HG03558 (cell line): Measurements from ENCODE around the gene KRTAP3-1.
"Not testable (repeated sequence)": the region's sequence is repeated elsewhere in the genome, so short reads cannot be mapped to it uniquely, and the experiment has no call there.

Experiments
- ATAC-seq: cut with Tn5 transposase; IDR thresholded peaks from one replicate; pipeline ENCODE4 v1.9.1; 2021; ENCODE audit warnings: moderate number of reproducible peaks; ENCODE audit not compliant: unreplicated experiment; ENCODE audit errors: extremely low read depth

The KRTAP3-1 gene

DNA sequence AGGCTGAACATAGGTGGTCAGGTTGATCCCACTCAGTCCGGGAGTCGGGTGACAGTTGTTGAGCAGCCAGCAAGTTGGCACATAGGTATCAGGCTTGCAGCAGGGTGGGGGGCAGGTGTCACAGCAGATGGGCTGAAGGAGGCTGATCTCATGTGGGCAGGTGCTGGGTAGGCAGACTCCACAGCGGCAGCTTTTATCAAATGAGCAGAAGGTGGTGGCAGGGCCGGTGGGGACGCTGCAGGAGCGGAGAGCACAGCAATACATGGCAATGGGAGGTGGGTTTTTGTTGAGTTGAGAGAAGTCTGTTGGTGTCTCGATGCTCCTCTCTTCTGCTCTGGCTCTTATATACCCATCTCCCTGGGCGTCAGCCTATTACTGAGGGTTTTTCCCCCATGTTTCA, at the start of gene KRTAP3-1:
Gene KRTAP3-1, minus strand, starts transcription at position 318 of the 400 bp plus-strand sequence. Its CDS starts 54 bp downstream, at position 264.
- ATAC-seq, result no peak

DNA sequence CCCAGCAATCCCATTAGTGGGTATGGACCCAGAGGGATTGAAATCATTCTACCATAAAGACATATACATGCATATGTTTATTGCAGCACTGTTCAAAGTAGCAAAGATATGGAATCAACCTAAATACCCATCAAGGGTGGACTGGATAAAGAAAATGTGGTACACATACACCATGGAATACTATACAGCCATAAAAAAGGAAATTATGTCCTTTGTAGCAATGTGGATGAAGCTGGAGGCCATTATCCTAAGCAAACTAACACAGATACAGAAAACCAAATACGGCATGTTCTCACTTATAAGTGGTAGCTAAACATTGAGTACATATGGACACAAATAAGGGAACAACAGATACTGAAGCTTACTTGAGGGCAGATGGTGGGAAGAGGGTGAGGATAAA, 48.6 kb upstream of the KRTAP3-1 start:
- ATAC-seq, result no peak

DNA sequence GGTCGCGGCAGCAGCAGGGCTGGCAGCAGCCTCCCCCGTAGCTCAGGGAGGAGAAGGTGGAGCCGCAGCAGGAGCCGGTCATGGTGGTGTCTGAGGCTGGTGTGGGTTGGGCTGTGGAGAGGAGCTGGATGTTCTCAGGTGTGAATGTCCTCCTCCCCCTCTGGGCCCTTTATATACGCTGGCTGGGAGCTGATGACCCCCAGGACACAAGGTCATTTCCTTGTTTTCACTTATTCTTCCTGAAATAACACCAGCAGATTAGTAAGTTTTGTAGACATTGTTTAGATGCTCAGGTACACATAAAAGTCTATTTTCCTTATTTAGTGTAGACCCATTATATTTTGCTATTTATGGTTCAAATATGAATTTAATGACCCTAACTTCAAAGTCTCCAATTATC, 46.2 kb upstream of the KRTAP3-1 start, which contains the start of gene KRTAP2-2:
Gene KRTAP2-2, minus strand, starts transcription at position 101 of the 400 bp plus-strand sequence. Its CDS starts 19 bp downstream, at position 82.
- not testable (repeated sequence) for ATAC-seq

DNA sequence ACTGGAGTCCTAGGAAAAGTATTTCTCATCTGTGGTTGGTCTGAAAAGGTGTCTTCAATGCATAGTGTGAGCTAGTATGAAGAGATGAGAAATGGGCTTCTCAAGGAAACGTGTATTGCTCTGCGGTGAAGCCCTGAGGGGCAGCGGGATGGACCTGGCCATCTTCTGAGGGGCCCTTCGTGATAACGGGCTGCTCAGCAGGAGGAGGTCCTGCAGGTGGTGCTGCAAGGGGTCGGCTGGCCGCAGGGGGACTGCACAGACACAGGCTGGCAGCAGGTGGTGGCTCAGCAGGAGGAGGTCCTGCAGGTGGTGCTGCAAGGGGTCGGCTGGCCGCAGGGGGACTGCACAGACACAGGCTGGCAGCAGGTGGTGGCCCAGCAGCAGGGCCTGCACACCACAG, 45.6 kb upstream of the KRTAP3-1 start:
- not testable (repeated sequence) for ATAC-seq

DNA sequence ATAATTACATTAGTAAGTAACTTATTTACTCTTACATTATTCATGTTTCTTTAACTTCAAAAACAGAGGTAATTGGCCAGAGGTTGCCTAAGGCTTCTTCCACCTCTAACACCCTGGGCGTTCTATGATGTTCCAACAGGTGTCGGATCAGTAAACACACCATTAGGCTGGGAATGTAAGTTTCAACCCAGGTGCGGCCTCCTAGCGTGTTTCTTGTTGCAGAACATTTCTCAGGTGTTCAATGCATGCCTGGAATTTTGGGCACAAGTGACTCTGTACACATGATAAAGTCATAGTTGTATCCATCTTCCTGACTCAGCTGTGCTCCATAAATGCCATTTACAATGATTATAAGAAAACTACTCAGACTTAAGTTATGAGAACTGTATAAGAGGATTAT, 45.1 kb upstream of the KRTAP3-1 start:
- no peak for ATAC-seq

DNA sequence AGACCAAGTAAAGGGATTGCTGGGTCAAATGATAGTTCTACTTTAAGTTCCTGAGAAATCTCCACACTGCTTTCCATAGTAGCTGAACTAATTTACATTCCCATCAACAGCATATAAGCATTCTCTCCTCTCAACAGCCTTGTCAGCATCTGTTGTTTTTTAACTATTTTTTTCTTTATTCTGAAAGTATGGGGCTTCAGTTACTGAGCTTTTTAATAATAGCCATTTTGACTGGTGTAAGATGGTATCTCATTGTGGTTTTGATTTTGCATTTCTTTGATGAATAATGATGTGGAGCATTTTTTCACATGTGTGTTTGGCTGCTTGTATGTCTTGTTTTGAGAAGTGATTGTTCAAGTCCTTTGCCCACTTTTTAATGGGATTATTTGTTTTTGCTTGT, 43.6 kb upstream of the KRTAP3-1 start:
- ATAC-seq, result no peak

DNA sequence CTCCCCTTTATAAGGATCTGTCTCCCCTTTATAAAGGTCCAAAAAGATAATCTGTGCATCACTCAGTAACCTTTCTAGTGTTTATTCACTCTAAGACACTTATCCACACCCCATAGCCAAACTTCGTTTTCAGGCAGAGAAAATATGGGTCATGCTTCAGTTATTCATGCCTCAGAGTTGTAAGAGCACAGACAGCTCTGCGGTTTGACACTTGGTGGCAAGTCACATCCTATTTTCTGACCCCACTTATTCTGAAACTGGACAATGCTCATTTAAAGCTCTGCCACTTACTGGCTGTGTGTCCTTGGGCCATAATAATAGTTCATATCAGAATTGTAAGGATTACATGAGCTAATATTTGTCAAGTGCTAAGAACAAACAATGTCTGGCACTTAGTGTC, 40.2 kb upstream of the KRTAP3-1 start:
- no peak for ATAC-seq

DNA sequence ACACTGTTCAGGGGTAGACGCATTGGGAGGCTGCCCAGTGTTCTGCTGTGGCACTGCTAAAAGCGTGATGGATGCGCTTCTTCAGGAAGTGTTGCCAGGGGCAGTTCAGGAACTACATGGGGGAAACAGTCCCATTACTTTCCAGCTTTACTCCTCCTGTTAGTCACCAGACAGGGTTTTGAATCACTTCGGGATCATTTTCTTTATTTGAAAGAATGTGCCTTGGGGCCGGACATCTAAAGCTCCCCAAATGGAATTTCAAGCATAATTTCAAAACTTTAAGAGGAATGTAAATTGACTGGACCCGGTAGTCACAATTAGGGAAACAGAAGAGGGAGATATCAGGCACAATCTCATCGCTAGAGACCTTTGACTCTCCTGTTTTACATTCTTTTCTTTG, 39.5 kb upstream of the KRTAP3-1 start:
- no peak for ATAC-seq

DNA sequence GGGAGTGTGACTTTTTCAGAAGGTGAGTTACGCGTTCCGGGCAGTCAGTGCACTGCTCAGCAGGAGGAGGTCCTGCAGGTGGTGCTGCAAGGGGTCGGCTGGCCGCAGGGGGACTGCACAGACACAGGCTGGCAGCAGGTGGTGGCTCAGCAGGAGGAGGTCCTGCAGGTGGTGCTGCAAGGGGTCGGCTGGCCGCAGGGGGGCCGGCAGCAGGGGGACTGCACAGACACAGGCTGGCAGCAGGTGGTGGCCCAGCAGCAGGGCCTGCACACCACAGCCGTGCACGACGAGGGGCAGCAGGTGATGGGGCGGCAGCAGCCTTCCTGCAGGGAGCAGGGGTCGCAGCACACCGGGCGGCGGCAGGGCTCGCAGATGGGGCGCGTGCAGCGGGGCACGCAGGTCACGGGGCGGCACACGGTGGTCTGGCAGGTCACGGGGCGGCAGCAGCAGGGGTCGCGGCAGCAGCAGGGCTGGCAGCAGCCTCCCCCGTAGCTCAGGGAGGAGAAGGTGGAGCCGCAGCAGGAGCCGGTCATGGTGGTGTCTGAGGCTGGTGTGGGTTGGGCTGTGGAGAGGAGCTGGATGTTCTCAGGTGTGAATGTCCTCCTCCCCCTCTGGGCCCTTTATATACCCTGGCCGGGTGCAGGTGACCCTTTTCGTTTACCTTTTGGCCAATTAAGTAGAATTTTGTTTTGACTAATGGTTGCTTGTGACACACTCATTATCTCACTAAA, 38.0 kb upstream of the KRTAP3-1 start, which contains the start of gene KRTAP2-1:
Gene KRTAP2-1, minus strand, starts transcription at position 582 of the 731 bp plus-strand sequence. Its CDS starts 49 bp downstream, at position 533.
- ATAC-seq, result not testable (repeated sequence)

DNA sequence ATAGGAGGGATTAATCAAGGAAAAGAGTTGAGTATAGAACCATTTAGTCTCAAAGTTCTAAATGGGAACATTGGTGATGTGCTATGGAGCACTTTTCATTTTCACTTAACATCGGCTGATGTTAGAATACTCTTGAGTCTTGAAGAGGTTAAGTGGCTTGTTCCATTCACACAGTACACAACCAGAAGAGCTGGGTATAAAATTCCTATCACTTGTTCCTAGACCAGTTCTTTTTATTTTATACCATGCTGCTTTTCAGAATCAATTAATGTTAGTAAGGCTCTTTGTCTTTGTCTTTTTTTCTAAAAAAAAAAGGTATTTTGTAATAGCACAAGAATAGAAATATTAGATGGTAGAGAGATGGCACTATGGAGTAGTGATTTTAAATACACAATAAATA, 34.0 kb upstream of the KRTAP3-1 start:
- no peak for ATAC-seq

DNA sequence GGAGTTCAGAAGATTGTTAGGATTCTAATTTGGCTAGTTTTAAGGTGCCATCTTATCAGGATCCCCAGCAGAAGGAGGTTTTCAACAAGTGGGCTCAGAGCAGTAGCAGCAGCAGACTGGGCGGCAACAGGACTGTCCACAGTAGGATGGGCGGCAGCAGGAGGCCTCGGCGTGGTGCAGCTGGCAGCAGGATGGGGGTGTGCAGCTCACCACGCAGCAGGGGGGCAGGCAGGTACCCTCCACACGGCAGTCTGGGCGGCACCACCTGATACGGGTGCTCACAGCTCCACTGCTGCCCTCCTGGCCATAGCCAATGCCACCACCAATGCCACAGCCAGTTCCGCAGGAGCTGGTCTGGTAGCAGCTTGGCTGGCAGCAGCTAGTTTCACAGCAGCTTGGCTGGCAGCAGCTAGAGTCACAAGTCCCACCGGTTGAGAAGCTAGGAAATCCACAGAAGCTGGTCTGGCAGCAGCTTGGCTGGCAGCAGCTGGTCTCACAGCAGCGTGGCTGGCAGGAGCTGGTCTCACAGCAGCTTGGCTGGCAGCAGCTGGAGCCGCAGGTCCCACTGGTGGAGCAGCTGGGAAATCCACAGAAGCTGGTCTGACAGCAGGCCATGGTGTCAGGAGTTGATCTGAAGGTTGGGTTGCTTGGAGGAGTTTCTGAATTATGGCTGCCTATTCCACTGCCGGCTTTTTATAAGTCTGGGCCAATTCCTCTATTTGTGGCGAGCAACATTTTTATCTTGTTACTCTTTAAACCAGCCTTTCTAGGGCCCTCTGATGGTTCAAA, 32.0 kb upstream of the KRTAP3-1 start, which contains the start of gene KRTAP1-1:
Gene KRTAP1-1, minus strand, starts transcription at position 668 of the 789 bp plus-strand sequence. Its CDS starts 53 bp downstream, at position 615.
- ATAC-seq, result not testable (repeated sequence)

DNA sequence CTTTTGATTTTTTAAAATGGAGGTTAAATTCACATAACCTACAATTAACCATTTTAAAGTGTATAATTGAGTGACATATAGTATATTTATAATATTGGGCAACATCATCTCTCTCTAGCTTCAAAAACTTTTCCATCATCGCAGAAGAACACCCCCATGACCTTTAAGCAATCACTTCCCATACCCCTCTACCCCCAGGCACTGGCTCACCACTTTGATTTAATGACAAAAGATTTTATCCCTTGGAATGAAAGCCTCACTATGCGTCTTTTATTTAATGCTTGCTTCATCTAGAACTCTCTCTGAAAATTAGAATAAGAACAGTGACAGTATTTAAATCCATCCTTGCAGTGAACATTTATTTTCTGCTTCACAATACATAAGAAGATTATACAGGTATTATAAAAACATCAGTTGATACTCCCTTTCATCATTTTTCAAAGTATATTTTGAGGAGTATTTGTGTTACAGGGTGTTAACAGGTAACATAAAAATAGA, 29.0 kb upstream of the KRTAP3-1 start:
- ATAC-seq, result no peak

DNA sequence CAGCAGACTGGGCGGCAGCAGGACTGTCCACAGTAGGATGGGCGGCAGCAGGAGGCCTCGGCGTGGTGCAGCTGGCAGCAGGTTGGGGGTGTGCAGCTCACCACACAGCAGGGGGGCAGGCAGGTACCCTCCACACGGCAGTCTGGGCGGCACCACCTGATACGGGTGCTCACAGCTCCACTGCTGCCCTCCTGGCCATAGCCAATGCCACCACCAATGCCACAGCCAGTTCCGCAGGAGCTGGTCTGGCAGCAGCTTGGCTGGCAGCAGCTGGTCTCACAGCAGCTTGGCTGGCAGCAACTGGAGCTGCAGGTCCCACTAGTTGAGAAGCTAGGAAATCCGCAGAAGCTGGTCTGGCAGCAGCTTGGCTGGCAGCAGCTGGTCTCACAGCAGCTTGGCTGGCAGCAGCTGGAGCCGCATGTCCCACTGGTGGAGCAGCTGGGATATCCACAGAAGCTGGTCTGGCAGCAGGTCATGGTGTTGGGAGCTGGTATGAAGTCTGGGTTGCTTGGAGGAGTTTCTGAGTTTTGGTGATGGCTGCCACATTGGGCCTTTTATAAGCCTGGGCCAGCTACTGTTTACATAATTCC, 25.5 kb upstream of the KRTAP3-1 start, which contains the start of gene KRTAP1-3:
Gene KRTAP1-3, minus strand, starts transcription at position 529 of the 590 bp plus-strand sequence. Its CDS starts 53 bp downstream, at position 476.
- not testable (repeated sequence) for ATAC-seq

DNA sequence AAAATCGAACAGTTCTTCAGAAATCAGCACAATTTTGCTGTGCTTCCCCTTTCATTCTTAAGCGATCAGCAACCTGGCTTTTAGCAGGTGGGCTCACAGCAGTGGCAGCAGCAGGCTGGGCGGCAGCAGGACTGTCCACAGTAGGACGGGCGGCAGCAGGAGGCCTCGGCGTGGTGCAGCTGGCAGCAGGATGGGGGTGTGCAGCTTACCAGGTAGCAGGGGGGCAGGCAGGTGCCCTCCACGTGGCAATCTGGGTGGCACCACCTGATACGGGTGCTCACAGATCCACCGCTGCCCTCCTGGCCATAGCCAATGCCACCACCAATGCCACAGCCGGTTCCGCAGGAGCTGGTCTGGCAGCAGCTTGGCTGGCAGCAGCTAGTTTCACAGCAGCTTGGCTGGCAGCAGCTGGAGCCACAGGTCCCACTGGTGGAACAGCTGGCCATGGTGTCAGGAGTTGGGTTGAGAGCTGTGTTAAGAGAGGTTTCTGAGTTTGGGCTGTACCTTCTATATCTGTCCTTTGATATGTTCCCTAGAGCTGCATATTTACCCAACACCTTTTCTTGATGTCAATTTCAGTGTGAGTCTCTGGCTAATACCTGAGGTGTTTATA, 20.8 kb upstream of the KRTAP3-1 start, which contains the start of gene KRTAP1-4:
Gene KRTAP1-4, minus strand, starts transcription at position 563 of the 613 bp plus-strand sequence. Its CDS starts 117 bp downstream, at position 446.
- ATAC-seq, result no peak

DNA sequence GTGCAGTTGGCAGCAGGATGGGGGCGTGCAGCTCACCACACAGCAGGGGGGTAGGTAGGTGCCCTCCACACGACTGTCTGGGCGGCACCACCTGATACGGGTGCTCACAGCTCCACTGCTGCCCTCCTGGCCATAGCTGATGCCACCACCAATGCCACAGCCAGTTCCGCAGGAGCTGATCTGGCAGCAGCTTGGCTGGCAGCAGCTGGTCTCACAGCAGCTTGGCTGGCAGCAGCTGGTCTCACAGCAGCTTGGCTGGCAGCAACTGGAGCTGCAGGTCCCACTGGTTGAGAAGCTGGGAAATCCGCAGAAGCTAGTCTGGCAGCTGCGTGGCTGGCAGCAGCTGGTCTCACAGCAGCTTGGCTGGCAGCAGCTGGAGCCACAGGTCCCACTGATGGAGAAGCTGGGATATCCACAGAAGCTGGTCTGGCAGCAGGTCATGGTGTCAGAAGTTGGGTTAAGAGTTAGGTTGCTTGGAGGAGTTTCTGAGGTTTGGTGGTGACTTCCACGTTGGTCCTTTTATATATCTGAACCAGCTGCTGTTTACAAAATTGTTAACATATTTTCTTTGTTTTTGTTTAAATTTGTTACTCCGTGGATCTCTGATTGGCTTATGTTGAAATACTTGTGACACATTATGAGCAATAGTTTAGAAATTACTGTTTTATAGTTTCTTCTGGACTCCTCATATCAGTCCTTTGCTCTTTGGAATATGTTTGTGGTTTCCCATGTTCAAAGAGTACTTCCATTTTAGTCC, 18.0 kb upstream of the KRTAP3-1 start, which contains the start of gene KRTAP1-5:
Gene KRTAP1-5, minus strand, starts transcription at position 494 of the 757 bp plus-strand sequence. Its CDS starts 53 bp downstream, at position 441.
- ATAC-seq, result no peak

DNA sequence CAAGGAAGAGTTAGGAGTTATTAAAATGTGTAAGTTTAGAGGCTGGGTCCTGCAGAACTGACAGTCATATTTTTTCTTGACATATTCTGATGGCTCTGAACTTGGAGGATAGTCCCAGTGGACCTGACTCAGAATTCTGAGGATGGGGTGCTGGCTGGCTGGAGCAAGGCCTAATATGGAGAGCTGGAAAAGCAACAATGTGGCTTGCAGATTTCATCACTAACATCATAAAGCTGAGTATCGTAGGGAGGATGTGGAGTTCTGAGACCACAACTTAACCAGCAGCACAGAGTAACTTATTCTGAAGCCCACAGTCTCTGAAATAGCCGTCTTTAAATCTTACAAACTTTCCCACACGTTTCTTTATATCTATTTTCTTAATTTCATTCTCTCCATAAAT, 15.8 kb upstream of the KRTAP3-1 start:
- no peak for ATAC-seq

DNA sequence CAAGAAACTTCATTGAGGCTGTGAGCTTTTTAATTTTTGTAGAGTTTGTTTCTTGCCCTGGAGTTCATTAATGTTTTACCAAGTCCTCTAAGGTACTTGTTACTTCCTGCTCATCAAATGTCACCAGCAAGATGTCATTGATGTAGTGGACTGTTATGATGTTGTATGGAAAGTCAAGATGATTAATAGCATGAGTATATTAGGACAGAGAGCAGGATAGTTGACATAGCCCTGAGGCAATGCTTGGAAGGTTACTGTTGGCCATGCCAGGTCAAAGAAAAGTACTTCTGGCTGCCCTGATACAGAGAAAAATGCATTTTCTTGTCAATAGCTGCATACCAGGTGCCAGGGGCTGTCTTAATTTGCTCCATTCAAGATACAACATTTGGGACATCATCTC, 11.4 kb upstream of the KRTAP3-1 start:
- ATAC-seq, result no peak

DNA sequence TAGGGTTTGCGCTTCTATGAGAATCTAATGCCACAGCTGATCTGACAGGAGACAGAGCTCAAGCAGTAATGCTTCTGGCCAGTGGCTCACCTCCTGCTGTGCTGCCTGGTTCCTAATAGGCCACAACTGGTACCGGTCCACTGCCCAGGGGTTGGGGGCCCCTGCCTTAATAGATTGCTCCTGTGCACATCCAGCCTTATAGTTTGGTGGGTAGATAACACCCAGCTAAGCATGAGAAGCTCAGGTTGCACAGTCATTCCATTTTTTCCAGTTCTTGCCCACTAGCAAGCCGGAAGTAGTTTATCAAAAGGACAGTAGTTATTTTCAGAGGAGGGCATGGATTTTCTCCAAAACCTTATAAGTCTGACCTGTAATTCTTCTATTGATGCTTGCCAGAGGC, 10.5 kb upstream of the KRTAP3-1 start:
- ATAC-seq, result no peak

DNA sequence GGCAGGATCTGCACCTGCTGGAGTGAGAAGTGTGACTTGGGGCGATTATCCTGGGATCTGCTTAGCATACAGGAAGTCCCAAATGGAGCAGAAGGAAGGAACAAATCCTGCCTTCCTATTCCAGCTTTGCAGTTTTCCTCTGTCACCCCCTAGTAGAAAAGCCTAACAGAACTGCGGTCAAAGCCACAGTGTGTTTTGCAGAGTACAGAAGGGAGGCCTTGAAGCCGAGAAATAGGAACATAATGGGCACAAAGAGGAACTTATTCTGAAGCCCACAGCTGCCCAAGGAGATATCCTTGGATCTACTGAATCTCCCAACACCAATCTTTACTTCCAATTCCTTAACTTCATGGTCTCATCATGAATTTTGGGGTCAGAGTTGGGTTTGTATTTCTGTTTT, 9.6 kb upstream of the KRTAP3-1 start:
- ATAC-seq, result no peak
